HepG2 (cell line): ENCODE measurements around the gene DPEP3. TPM values are rescaled to one million over a fixed set of nuclear protein-coding genes. Genes with fewer than 3 reads are reported as not detected.

Source experiments
- CERS6 ChIP-seq: sonication (generic); formaldehyde crosslinking; IDR thresholded peaks from 2 replicates; pipeline ENCODE4 v1.5.0; 2020; ENCODE audit warnings: missing genetic modification reagents
- CHCHD3 ChIP-seq: sonication (generic); formaldehyde crosslinking; IDR thresholded peaks from 2 replicates; pipeline ENCODE4 v1.8.0; 2022; ENCODE audit warnings: mild to moderate bottlenecking, missing genetic modification reagents, moderate library complexity
- FIP1L1 ChIP-seq: fragments of 200-400 bp; formaldehyde crosslinking; IDR thresholded peaks from 2 replicates; pipeline ENCODE4 v1.6.1; 2018; ENCODE audit warnings: low read depth, mild to moderate bottlenecking, low read length, moderate library complexity, borderline replicate concordance; ENCODE audit not compliant: insufficient read depth
- FOXK1 ChIP-seq: sonication (generic); formaldehyde crosslinking; IDR thresholded peaks from 2 replicates; pipeline ENCODE4 v1.4.0; 2020; ENCODE audit warnings: low read depth, missing genetic modification reagents, borderline replicate concordance
- HOMEZ ChIP-seq: IDR thresholded peaks from 2 replicates; pipeline ENCODE4 v1.6.1; 2016; ENCODE audit warnings: low read depth
- MAZ ChIP-seq, 2 experiments: sonication (generic) in 1 of 2; formaldehyde crosslinking in 1 of 2; IDR thresholded peaks; 2 replicates each; pipeline versions ENCODE4 v1.5.0 to v1.6.1; 2012 to 2020; ENCODE audit warnings: low read depth in 2 of 2, mild to moderate bottlenecking in 2 of 2, borderline replicate concordance in 1 of 2, improper control_type of control experiment in 1 of 2, low read length in 1 of 2, missing genetic modification reagents in 1 of 2, moderate library complexity in 1 of 2
- NR2F2 ChIP-seq: IDR thresholded peaks from 2 replicates; pipeline ENCODE4 v1.6.1; 2012; ENCODE audit warnings: low read depth, inconsistent platforms, borderline replicate concordance
- PHF5A ChIP-seq: IDR thresholded peaks from one replicate; pipeline ENCODE4 v1.6.1; 2018; ENCODE audit warnings: low read depth, missing genetic modification reagents; ENCODE audit not compliant: unreplicated experiment
- PRDM4 ChIP-seq: sonication (generic); formaldehyde crosslinking; IDR thresholded peaks from 2 replicates; pipeline ENCODE4 v1.9.0; 2021; ENCODE audit warnings: missing genetic modification reagents, borderline replicate concordance
- RARA ChIP-seq: IDR thresholded peaks from 2 replicates; pipeline ENCODE4 v1.6.1; 2016; ENCODE audit warnings: missing genetic modification reagents, missing compliant biosample characterization
- SRSF9 ChIP-seq: fragments of 200-400 bp; formaldehyde crosslinking; IDR thresholded peaks from 2 replicates; pipeline ENCODE4 v1.6.1; 2018; ENCODE audit warnings: borderline replicate concordance, mild to moderate bottlenecking, low read depth, low read length; ENCODE audit not compliant: insufficient read depth, poor library complexity, severe bottlenecking
- ZBTB3 ChIP-seq: sonication (generic); formaldehyde crosslinking; IDR thresholded peaks from 2 replicates; pipeline ENCODE4 v1.4.0; 2020; ENCODE audit warnings: low read depth, mild to moderate bottlenecking, moderate library complexity, missing genetic modification reagents, borderline replicate concordance
- ZBTB34 ChIP-seq: sonication (generic); formaldehyde crosslinking; IDR thresholded peaks from 2 replicates; pipeline ENCODE4 v1.8.0; 2022; ENCODE audit warnings: mild to moderate bottlenecking, missing genetic modification reagents
- ZBTB44 ChIP-seq: sonication (generic); formaldehyde crosslinking; IDR thresholded peaks from 2 replicates; pipeline ENCODE4 v1.4.0; 2020; ENCODE audit warnings: missing genetic modification reagents
- ZNF235 ChIP-seq: sonication (generic); formaldehyde crosslinking; IDR thresholded peaks from 2 replicates; pipeline ENCODE4 v1.8.1; 2023; ENCODE audit warnings: mild to moderate bottlenecking, missing genetic modification reagents, borderline replicate concordance
- ZNF484 ChIP-seq: sonication (generic); formaldehyde crosslinking; IDR thresholded peaks from 2 replicates; pipeline ENCODE4 v1.5.1; 2020; ENCODE audit warnings: mild to moderate bottlenecking, low read depth, missing genetic modification reagents, borderline replicate concordance
- ZNF546 ChIP-seq: sonication (generic); formaldehyde crosslinking; conservative IDR thresholded peaks from 2 replicates; pipeline ENCODE4 v1.8.1; 2023; ENCODE audit warnings: mild to moderate bottlenecking, missing genetic modification reagents
- ZNF784 ChIP-seq: sonication (generic); formaldehyde crosslinking; IDR thresholded peaks from 2 replicates; pipeline ENCODE4 v1.5.1; 2020; ENCODE audit warnings: missing genetic modification reagents, mild to moderate bottlenecking, borderline replicate concordance
- polyA plus RNA-seq, 8 experiments: library from polyadenylated mRNA; depleted of rRNA in 3 of 8; stranded (reverse) in 7 of 8; unstranded in 1 of 8; fragments of >200 nt; fragmentation: Illumina TruSeq in 4 of 8; extraction: Trizol in 4 of 8; gene quantifications; 2 replicates each; pipeline versions ENCODE4 v1.2.1 to v1.2.3, GENCODE V29; 2011 to 2016; ENCODE audit warnings: low read depth in 4 of 8, missing spikeins in 1 of 8, mixed read lengths in 1 of 8; ENCODE audit not compliant: insufficient read depth in 1 of 8
- total RNA-seq, 5 experiments: library from RNA; depleted of rRNA; stranded (reverse); fragments of >200 nt; fragmentation: Illumina TruSeq; extraction: Trizol; gene quantifications; 2 replicates each; pipeline ENCODE4 v1.2.3, GENCODE V29; 2016; ENCODE audit warnings: low read depth in 1 of 5

Gene DPEP3
- total and polyA plus RNA-seq, 2 of the 13 experiments (the other 11 are each of a cell fraction or from before 2014, with no cell fraction given): not detected

DNA sequence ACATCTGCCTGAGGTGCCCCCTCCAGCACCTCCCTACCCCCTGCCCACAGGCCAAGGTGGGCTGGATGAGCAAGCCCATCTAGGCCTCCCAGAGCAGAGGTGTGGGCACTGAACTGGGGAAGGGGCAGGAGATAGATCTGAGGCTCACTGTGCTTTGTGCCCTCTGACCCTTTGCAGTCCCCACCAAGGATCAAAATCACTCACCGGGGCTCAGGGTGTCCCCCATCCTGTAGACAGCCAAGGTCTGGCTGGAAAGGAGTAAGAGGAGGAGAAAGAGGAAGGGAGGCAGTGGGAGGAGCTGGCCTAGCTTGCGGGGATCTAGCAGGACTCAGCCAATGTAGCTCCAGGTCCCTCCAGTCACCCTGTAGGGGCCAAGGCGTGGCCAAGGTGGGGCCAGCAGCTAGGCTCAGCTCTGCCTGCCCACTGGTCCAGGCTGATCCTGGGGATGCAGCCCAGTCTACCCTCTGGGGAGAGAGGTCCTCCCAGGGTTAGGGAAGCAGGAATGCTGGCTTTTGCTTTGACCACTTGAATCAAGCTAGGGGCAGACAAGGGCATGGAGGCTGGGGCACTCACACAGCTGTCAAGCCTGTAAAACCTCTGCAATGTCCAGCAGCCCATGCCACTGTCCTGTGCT lies 13.6 kb downstream of the DPEP3 start (continued):
- TF ChIP-seq FOXK1 (CRISPR knock-in tag): no peak
- no peak for TF ChIP-seq CERS6 (CRISPR knock-in tag)
- no peak for TF ChIP-seq ZBTB34 (CRISPR knock-in tag)
- no peak for TF ChIP-seq FIP1L1
- TF ChIP-seq ZNF235 (CRISPR knock-in tag): no peak
- TF ChIP-seq NR2F2: no peak
- TF ChIP-seq RARA (CRISPR knock-in tag): no peak
- no peak for TF ChIP-seq HOMEZ (CRISPR knock-in tag)
- TF ChIP-seq ZNF546 (CRISPR knock-in tag): no peak
- no peak for TF ChIP-seq ZBTB44 (CRISPR knock-in tag)
- TF ChIP-seq ZNF484 (CRISPR knock-in tag): no peak
- no peak for TF ChIP-seq PHF5A (CRISPR knock-in tag)
- no peak; the same call in 1 of the 2 replicates for TF ChIP-seq ZNF784 (CRISPR knock-in tag)
- TF ChIP-seq PRDM4: no peak; the same call in 1 of the 2 replicates
- no peak for TF ChIP-seq MAZ (IDR thresholded peaks at IDR 0.05; ENCODE audit: borderline replicate concordance, low read depth, low read length)
- TF ChIP-seq MAZ (CRISPR knock-in tag; IDR thresholded peaks at IDR 0.05; ENCODE audit: low read depth): 0 out of 2 replicates have a peak, but pooled peaks have one; percentile 37
- TF ChIP-seq ZBTB3 (CRISPR knock-in tag): no peak
- TF ChIP-seq SRSF9: no peak
- no peak; the same call in 1 of the 2 replicates for TF ChIP-seq CHCHD3 (CRISPR knock-in tag)
